Uterus (tissue), 2 donors: ENCODE measurements around the gene PARP8.

Experiments used
- CTCF ChIP-seq, 4 experiments: fragments of 200-600 bp in 2 of 4; fragments of 450-650 bp in 2 of 4; sonication (generic) in 2 of 4; IDR thresholded peaks; one replicate each; pipeline ENCODE4 v1.5.1; 2016 to 2019; ENCODE audit warnings: antibody characterized with exemption in 4 of 4, mild to moderate bottlenecking in 2 of 4, moderate library complexity in 1 of 4
- POLR2A ChIP-seq, 2 donors: fragments of 450-650 bp; IDR thresholded peaks; one replicate each; pipeline ENCODE4 v1.6.1; 2016; ENCODE audit warnings: antibody characterized with exemption in 2 of 2, mild to moderate bottlenecking in 1 of 2, moderate library complexity in 1 of 2

DNA sequence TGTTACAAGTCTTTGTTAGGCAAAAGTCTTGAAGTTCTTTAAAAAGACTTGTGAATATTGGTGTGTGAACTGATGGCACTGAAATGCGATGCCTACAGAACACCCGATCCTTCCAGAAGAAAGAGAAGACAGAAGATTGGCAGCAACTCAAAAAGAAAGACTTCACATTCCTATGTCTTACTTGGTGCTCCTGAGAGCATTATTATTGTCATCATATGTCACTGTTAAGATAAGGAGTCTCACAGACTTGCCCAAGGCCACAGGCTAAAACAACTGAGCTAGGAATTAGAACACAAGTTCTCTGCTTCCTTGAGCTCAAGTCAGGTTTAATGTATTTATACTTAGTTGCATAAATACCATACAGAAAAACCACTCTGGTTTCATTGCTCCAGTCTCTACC is 198.0 kb downstream of the PARP8 start:
- TF ChIP-seq POLR2A (IDR thresholded peaks at IDR 0.05) (no peak), CTCF (IDR thresholded peaks at IDR 0.05) (no peak)
